Ishikawa (cell line): ENCODE measurements around the gene UGT8.
A peak's percentile ranks its signal among the peaks of the same experiment; 100 is the strongest.

Experiments used
- CEBPB ChIP-seq: IDR thresholded peaks from 2 replicates; pipeline ENCODE4 v1.6.1; 2012
- CREB1 ChIP-seq: IDR thresholded peaks from 2 replicates; pipeline ENCODE4 v1.6.1; 2012; ENCODE audit warnings: low read depth
- EGR1 ChIP-seq: IDR thresholded peaks from 2 replicates; pipeline ENCODE4 v1.6.1; 2012
- EP300 ChIP-seq: IDR thresholded peaks from 2 replicates; pipeline ENCODE4 v1.6.1; 2012; ENCODE audit warnings: borderline replicate concordance
- FOXM1 ChIP-seq: IDR thresholded peaks from 2 replicates; pipeline ENCODE4 v1.6.1; 2012; ENCODE audit warnings: low read depth, borderline replicate concordance
- NFIC ChIP-seq: IDR thresholded peaks from 2 replicates; pipeline ENCODE4 v1.6.1; 2012
- RAD21 ChIP-seq: IDR thresholded peaks from 2 replicates; pipeline ENCODE4 v1.6.1; 2012; ENCODE audit warnings: low read depth
- TAF1 ChIP-seq: IDR thresholded peaks from 2 replicates; pipeline ENCODE4 v1.6.1; 2012; ENCODE audit warnings: low read depth, mild to moderate bottlenecking
- TCF12 ChIP-seq: IDR thresholded peaks from 2 replicates; pipeline ENCODE4 v1.6.1; 2012; ENCODE audit warnings: low read depth
- TEAD4 ChIP-seq: IDR thresholded peaks from 2 replicates; pipeline ENCODE4 v1.6.1; 2012
- YY1 ChIP-seq: IDR thresholded peaks from 2 replicates; pipeline ENCODE4 v1.6.1; 2012; ENCODE audit warnings: low read depth
- ZBTB7A ChIP-seq: IDR thresholded peaks from 2 replicates; pipeline ENCODE4 v1.6.1; 2012; ENCODE audit warnings: low read depth
- TF ChIP-seq, protein P1 (sequence below): IDR thresholded peaks from 2 replicates; pipeline ENCODE4 v1.6.1; 2012
- TF ChIP-seq, protein P2 (sequence below): IDR thresholded peaks from 2 replicates; pipeline ENCODE4 v1.6.1; 2012
- TF ChIP-seq, protein P3 (sequence below): IDR thresholded peaks from 2 replicates; pipeline ENCODE4 v1.6.1; 2012; ENCODE audit warnings: low read depth, mild to moderate bottlenecking

UGT8 gene, protein sequence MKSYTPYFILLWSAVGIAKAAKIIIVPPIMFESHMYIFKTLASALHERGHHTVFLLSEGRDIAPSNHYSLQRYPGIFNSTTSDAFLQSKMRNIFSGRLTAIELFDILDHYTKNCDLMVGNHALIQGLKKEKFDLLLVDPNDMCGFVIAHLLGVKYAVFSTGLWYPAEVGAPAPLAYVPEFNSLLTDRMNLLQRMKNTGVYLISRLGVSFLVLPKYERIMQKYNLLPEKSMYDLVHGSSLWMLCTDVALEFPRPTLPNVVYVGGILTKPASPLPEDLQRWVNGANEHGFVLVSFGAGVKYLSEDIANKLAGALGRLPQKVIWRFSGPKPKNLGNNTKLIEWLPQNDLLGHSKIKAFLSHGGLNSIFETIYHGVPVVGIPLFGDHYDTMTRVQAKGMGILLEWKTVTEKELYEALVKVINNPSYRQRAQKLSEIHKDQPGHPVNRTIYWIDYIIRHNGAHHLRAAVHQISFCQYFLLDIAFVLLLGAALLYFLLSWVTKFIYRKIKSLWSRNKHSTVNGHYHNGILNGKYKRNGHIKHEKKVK

DNA sequence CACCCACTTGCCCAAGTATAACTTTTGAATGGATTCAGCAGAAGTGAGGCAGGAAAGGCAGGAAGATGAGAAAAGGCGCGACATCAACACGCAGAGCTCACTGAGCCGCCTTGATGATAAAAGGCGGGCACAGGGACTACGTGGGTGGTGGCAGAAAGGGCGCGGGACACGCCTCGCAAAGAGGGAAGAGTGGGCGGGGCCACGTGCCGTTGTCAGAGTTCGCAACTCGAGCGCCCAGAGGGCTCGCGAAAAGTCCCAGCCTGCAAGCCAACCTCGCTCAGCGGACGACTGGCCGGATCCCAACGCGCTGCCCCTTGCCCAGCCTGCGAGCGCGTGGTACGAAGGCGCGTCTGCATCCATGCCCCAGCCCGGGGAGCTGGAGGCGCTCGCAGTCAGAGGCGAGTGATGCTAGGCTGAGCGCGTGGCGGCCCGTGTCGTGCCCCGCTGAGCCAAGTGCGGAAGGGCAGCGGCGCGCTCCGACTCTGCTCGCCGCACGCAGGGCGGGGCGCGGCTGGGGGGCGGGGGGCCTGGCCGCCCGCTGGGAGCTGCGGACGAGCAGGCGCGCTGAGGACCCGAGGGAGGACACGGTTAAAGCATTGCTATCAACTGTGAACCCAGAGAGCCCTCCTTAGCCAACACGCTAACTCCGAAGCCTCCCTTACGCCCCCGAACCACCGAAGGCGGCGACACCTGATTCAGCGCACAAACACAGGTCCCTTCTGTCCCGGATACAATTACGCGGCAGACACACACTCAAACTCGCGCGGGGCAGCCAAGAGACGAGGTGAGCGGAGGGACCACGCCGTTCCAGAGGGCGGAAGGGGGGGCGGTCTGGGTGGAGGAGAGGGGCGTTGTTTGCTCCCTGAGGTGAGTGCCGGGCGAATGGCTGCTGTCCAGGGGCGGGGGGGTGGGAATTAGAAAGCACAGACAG, at the start of gene UGT8:
TSS of gene UGT8 (plus strand) at position 617 of the 931 bp plus-strand sequence. CDS start 24,074 bp downstream, outside the sequence.
- TF ChIP-seq, protein P1, sequence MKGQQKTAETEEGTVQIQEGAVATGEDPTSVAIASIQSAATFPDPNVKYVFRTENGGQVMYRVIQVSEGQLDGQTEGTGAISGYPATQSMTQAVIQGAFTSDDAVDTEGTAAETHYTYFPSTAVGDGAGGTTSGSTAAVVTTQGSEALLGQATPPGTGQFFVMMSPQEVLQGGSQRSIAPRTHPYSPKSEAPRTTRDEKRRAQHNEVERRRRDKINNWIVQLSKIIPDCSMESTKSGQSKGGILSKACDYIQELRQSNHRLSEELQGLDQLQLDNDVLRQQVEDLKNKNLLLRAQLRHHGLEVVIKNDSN: peak; percentile 80
- TF ChIP-seq CEBPB (no peak), EP300 (no peak), TEAD4 (no peak), NFIC (no peak), ZBTB7A (peak; percentile 43; the same call in 1 of the 2 replicates), FOXM1 (no peak), EGR1 (peak; percentile 86), TAF1 (no peak), RAD21 (no peak), TCF12 (0 out of 2 replicates have a peak, but pooled peaks have one; percentile 19), YY1 (no peak), CREB1 (no peak)
- TF ChIP-seq, protein P2, sequence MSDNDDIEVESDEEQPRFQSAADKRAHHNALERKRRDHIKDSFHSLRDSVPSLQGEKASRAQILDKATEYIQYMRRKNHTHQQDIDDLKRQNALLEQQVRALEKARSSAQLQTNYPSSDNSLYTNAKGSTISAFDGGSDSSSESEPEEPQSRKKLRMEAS: peak; percentile 79
- TF ChIP-seq, protein P3, sequence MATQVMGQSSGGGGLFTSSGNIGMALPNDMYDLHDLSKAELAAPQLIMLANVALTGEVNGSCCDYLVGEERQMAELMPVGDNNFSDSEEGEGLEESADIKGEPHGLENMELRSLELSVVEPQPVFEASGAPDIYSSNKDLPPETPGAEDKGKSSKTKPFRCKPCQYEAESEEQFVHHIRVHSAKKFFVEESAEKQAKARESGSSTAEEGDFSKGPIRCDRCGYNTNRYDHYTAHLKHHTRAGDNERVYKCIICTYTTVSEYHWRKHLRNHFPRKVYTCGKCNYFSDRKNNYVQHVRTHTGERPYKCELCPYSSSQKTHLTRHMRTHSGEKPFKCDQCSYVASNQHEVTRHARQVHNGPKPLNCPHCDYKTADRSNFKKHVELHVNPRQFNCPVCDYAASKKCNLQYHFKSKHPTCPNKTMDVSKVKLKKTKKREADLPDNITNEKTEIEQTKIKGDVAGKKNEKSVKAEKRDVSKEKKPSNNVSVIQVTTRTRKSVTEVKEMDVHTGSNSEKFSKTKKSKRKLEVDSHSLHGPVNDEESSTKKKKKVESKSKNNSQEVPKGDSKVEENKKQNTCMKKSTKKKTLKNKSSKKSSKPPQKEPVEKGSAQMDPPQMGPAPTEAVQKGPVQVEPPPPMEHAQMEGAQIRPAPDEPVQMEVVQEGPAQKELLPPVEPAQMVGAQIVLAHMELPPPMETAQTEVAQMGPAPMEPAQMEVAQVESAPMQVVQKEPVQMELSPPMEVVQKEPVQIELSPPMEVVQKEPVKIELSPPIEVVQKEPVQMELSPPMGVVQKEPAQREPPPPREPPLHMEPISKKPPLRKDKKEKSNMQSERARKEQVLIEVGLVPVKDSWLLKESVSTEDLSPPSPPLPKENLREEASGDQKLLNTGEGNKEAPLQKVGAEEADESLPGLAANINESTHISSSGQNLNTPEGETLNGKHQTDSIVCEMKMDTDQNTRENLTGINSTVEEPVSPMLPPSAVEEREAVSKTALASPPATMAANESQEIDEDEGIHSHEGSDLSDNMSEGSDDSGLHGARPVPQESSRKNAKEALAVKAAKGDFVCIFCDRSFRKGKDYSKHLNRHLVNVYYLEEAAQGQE: no peak

DNA sequence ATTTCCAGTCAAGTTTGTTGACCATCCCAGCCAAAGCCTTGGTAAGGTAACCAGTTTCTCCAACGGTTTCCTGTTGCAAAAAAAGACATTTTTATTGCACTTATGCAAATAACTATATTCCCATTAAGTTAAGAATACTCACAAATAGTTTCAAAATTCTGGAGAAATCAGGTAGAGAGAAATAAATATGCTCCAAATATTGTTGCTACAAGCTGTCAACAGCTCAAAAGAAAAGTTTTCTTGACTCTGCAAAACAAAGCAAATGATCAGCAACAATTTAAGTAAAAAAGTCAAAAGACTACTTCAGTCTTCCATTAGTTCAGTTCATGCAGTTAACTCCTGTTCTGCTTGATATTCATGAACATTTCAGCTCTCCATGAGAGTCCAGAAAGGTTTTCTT, 49.0 kb upstream of the UGT8 start:
- TF ChIP-seq NFIC (no peak), CEBPB (no peak), ZBTB7A (no peak)

DNA sequence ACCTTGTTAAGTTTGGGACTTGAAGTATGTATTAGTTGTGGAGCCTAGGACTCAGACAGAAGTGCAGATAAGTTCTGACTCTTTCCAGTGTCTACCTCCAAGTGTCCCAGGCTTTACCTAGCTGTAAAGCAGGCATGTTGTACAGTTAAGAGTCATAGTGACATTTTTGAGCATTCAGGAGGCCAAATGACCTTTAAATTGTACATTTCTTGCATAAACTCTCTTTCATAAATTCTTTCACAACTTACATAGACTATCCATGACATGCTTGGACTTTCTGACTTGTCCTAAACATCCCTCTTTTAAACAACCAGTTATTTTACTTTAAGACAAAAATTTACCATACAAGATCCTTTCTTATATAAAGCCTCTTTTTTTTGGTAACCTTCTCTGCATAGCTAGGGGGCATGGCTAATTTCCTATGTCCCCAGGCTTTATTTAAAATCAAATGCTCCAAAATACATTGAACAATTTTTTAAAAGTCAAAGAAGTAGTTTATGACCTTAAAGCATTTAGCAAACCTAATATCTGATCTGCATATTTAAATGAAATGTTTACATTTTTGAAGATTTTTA, 40.1 kb upstream of the UGT8 start:
- TF ChIP-seq ZBTB7A: no peak
- TF ChIP-seq FOXM1: no peak
- TF ChIP-seq YY1: no peak
- TF ChIP-seq CEBPB: no peak
- TF ChIP-seq, protein P2: no peak
- no peak for TF ChIP-seq RAD21
- TF ChIP-seq TCF12: no peak
- TF ChIP-seq EGR1: no peak
- TF ChIP-seq, protein P1: no peak
- no peak for TF ChIP-seq CREB1
- TF ChIP-seq NFIC: no peak
- no peak for TF ChIP-seq TAF1
- TF ChIP-seq TEAD4: no peak
- no peak for TF ChIP-seq EP300
- TF ChIP-seq, protein P3: no peak

DNA sequence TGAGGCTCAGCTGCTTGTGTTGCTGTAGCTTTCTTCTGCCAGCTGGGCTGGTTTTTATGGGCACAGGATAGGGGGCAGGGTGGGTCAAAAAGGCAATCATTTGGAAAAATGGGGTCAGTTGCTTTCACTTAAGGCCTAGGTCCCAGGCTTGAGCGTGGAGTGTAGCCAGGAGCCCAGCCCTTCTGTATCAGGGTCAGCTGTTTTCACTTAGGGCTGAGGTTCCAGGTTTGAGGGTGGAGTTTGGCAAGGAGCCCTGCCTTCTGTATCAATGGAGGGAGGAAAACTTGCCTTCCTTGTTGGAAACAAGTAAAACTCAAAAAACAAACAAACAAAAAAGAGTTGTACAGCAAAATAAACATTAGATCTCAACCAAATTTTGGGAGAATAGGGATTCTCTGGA, 37.0 kb upstream of the UGT8 start:
- TF ChIP-seq FOXM1: no peak
- TF ChIP-seq CEBPB: no peak
- TF ChIP-seq EGR1: no peak
- no peak for TF ChIP-seq NFIC
- TF ChIP-seq RAD21: no peak
- TF ChIP-seq YY1: no peak
- no peak for TF ChIP-seq TAF1
- TF ChIP-seq, protein P1: no peak
- TF ChIP-seq, protein P3: no peak
- TF ChIP-seq, protein P2: no peak
- no peak for TF ChIP-seq TEAD4
- TF ChIP-seq TCF12: no peak
- TF ChIP-seq EP300: no peak
- TF ChIP-seq ZBTB7A: no peak
- TF ChIP-seq CREB1: no peak
